Midbrain (tissue), 1 donor: ENCODE measurements around the gene HLA-DPB1.
"Not testable (repeated sequence)": the region's sequence is repeated elsewhere in the genome, so short reads cannot be mapped to it uniquely, and the experiment has no call there.

Experiments used
- DNase-seq: peaks from one replicate; lab custom pipeline; 2025; lab: John Stamatoyannopoulos, UW

The HLA-DPB1 gene

DNA sequence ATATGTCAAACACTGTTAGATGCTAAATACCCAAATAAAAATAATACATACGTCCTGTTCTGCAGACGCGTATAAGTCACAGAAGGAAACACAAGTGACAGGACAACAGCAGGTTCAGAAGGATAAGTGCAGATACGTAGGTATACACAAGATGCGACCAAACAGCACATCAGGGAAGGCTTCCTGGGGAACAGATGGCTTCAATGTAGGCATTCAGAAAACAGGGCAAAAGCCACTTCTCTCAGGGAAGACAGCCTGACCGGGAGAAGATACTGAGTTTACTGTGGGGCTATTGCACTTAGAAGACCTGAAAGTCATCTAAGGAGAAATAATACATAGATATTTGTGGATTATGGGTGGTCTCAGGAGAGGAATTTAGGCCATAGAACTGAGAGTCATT is 4.2 kb upstream of the HLA-DPB1 start:
- DNase-seq: no peak

DNA sequence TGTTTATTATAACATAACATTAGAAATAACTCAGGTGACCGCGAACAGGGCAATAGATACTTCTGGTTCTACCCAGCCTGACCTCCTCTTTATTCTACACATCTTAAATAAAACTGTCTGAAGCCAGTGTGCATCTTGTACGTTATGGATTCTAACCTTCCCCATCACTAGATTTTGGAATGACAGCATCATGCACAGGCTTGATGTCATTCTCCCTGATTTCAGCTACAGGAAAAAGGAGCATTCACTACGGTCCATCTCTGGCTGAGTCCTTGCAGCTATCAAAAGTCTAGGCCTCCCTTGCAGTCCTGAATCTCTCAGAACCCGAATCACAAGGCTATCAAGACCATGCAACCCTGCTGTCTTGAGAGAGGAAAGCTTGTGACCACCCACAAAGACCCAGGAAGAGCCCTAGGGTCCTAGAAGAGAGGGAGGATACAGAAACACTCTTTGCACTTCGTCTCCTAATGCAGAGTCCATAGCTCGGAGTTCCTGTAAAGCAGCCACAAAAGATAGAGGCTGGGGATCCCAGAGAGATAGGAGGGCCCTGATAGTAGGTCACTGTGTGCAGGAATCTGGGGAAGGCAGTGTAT is 3.2 kb upstream of the HLA-DPB1 start:
- no peak for DNase-seq

DNA sequence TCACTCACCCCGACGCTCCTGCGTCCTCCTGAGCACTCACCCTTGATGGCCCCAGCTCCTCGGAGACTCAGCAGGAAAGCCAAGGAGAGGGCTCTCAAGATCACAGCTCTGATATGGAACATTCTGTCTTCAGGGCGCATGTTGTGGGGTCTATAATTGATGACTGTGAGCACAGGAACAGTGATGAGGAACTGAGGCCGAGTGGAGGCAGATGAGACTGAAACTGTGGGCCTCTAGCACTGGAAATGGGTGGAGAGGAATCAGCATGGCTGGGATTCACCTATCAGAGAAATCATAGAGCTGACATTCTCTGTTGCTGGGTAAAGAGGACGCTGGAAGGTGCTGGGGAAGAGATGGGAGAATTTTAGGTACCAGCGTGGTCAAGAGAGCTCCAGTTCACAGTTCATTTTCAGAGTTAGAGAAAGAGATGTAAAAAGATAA is 2.3 kb upstream of the HLA-DPB1 start, which contains the start of gene HLA-DPA1:
TSS of gene HLA-DPA1 (minus strand) at position 219 of the 441 bp plus-strand sequence.
- DNase-seq: peak; percentile 48

DNA sequence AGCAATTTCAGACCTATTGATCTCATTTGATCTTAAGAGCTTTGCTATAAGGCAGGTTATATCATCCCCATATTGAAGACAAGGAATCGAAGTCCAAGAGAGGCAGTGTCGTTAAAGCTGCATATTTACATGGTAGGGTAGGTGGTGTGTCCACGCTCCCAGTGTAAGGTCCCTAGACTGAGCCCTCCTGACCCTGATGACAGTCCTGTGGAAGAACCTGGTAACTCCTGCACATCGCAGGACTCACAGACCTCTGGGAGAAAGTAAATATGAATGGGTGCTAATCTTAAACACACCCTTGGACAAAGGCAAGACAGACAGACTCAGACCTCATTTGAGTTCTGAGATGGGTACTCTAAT is 602 bp upstream of the HLA-DPB1 start:
- DNase-seq: no peak

DNA sequence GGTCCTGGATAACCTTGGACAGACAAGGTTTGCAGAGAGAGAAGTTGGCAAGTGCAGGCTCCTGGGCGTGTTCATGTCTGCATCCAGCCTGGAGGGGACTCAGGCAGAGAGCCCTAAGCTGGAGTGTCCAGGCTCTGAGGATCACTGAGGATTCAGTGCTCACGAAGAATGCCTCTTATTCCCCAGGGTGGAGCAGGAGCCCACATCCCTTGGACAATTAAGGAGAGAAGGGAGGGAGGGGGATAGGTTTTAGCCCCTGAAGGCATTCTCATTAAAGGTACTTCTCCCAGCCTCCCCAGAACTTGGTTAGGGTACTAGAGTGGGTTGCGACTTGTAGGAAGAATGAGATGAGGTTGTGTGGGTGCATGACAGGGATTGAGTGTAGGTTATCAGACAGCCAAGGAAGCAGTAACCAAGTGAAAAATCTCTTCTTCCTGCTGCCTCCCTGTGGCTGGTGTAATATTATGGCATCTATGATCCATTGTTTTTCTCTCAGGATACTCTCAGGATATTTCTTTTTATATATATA is 680 bp downstream of the HLA-DPB1 start:
- DNase-seq: no peak

DNA sequence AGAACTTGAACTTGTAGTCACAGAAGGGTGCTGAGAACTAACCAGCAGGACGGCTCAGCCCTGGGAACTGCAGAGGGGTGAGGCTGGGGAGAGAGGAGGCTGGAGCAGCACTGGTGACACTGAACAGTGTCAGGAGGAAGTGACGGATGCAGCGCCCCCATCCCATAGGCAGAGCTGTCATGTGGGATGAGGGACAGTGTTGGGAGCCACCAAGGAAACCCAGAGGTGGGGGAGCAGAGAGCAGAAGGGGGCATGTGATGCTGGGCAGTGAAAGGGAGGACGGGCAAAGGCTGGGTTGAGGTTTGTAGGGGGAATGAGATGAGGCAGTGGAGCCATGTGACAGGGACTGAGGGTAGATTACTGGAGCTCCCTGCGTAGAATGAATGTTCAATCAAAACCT is 2.1 kb downstream of the HLA-DPB1 start:
- DNase-seq: no peak

DNA sequence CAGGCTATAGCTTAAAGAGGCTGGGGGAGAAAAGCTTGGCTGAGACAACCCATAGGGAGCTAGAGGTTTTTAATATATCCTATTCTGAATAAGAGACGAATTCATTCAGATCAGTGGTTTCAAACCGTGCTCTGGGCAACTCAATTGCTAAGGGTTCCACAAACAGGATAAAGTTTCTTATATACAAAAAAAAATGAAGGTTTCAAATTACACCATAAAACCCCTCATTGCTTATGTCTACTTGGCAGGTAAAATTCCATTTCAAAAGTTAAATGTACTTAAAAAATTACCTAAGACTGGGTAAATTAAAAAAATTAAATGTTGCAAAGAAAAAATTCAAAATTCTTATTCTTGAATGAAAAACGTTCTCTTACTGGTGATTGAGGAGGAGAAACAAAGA is 2.7 kb downstream of the HLA-DPB1 start:
- DNase-seq: no peak

DNA sequence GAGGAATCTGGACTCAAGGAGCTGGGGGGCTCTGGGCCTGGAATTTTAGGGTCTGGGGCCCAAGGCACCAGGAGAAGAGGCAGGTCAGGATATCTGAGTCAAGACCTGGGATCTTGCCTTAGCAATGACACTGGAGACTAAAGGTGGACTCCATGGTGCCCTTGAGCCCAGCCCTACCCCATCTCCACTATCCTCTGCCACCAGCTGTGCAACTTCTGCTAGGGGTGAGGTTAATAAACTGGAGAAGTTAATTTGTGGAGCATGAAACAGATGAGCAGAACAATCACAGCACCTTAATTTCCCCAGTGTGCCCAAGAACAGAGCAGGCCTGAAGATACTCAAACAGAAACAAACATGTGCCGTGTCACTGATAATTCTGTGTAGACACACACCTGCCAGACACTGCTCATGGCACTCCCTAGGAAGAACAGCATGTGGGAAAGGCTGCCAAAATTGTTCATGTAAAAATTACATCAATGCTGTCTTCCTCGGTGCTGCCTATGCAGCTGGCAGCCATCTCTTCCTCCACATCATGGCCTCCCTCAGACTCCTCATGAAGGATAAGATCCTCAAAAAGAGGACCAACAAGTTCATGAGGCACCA is 3.2 kb downstream of the HLA-DPB1 start:
- no peak for DNase-seq

DNA sequence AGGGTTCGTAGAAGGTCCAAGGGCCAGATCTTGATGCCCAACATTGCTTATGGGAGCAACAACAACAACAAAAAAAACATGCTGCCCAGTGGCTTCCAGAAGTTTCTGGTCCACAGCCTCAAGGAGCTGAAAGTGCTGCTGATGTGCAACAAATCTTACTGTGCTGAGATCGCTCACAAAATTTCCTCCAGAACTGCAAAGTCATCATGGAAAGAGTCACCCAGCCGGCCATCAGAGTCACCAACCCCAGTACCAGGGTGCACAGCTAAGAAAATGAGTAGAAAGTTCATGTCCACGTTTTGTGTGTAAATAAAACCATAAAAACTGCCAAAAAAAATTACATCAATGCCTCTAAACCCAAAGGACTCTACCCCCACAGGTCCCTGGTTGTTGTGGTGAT is 3.8 kb downstream of the HLA-DPB1 start:
- no peak for DNase-seq

DNA sequence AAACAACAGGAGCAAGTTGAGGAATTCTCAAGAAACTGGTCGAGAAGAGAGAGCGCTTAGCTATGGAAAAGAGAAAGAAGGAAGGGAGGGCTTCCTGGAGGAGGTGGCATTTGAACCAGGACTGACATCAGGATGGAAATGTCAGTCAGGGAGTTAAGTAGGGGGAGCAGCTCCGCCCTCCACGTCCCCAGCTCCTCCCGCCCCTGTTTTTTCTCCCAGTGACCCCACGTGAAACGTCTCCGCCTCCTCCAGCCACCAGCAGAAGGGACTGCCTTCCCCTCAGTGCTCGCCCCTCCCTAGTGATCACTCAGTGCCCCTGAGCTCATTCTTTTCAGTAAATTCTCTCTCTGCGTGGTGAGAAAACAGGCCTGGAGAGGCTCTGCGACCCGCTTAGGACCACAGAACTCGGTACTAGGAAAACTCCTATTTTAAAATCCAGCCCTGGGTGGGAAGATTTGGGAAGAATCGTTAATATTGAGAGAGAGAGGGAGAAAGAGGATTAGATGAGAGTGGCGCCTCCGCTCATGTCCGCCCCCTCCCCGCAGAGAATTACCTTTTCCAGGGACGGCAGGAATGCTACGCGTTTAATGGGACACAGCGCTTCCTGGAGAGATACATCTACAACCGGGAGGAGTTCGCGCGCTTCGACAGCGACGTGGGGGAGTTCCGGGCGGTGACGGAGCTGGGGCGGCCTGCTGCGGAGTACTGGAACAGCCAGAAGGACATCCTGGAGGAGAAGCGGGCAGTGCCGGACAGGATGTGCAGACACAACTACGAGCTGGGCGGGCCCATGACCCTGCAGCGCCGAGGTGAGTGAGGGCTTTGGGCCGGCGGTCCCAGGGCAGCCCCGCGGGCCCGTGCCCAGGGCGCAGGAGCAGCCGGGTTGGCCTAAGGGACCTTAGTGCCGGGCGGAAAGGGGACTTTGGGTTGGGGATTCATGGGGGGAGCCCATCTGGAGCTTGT is 4.6 kb downstream of the HLA-DPB1 start:
- peak; percentile 38 for DNase-seq

DNA sequence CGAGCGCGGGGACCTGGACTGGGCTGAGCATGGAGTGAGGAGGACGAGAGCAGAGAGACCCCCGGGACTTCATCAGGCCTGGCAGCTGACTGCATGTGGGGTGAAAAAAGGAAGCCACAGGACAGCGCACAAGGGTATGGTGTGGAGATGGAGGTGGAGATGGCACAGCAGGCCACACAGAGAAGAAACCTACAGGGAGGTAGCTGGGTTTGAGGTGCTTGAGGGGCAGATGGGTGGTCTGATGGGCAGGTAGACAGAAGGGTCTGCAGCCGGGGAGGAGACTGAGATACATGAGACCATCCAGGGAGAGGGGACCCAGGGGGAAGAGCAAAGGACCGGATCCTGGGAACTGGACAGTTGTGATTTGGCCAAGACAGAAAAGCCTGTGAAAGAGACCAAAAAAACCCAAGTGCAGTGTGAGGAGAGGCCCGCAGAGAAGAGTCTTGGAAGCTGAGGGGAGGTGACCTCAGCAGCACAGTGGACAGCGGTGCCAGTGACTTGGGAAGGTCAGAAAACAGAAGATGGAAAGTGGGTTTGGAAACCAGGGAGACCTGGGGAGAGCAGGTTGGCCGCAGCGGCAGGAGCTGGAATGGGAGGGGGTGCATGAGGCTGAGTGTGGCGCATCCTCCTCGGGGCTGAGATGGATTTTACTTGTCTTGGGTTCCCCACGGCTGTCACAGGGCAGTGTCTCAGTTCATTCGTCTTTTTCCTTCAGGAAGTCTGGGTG is 5.5 kb downstream of the HLA-DPB1 start:
- no peak for DNase-seq

DNA sequence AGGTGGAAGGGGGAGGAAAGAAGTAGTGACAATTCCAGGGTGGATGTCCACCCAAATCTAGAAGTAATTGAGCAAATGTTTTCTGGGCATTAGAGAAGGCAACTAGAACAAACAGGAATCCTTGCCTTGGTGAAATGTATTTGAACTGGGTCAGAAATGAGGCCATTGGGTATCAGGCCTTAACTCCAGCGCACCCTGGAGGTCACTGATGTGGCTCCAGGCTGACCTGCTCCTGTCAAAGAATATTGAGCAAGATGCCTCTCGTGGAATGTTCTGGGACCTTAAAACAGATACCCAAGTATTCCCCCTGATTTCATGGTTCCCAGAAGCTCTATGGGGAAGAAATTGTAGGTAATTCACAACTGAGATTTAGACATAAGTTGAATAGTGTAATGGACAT is 6.9 kb downstream of the HLA-DPB1 start:
- peak; percentile 82 for DNase-seq

DNA sequence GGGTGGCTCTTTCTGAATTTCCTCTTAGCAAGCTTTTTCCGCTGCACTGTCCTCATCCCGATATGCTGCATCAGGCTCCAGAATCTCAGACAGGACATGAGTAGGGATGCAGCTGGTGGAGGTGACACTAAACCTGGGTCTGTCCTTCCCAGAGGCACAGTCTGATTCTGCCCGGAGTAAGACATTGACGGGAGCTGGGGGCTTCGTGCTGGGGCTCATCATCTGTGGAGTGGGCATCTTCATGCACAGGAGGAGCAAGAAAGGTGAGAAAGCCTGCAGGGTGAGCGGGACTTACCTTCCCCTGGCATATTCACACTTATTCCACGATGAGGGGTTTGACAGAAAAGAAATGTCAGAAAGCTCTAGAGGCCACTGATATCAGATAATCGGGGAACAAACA is 9.8 kb downstream of the HLA-DPB1 start:
- DNase-seq: no peak

DNA sequence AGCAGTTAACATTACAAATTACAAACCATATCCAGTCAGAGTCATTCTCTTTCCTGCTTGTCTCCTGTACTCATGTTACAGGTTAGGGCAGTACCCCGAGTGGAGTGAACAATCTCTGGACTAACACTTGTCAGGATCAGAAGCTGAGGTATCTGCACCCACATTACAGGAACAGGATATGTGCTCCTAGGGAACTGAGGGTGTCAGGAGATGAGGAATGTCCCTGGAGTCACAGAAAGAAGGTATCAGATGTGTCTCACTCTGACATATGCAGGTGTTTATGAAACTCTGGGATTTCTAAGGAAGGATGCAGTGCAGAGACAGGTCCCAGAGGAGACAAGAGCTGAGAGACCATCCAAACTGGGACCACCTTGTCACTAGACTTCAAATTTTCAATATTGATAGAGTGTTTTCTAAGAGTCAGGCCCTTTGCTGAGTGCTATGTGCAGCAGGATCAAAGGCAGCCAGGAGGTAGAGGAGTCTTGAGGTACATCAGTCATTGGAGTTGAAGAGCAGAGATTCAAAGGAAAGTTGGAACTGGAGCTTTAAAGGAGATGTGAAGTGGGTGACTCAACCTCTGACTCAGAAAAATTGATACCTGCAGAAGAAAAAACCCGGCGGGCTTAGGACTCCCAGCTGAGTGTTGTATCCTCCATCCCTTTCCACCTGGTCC is 12.6 kb downstream of the HLA-DPB1 start:
- DNase-seq: no peak

DNA sequence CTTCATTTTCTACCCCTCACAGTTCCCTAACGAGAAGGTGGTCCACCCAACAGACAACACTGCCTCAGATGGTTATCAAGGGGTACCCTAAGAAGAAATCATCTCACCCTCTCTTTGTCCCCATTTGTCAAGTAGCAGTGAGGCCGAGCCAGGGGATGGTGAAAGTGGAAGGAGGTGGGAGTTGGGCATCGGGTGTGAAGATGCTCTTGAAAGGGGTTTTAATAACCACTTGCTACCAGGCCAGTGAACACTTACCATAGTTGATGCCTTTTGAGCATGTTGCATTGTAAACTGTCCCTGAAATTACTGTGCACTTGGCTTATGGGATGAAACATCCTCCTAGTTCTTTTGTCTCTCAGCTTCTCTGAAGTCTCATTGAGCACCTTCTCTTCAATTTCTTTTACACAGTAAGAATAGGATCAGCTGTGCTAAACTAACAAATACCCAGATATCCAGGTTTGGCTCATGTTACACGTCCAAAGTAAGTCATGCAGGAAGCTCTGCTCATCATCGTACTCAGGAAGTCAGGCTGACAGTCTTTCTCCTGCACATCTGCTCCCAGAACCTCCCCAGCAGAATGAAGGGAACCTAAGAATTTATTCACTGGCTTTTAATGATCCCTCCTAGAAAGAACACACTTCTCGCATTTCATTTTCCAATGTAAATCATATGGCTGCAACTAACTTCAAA is 13.3 kb downstream of the HLA-DPB1 start:
- no peak for DNase-seq

DNA sequence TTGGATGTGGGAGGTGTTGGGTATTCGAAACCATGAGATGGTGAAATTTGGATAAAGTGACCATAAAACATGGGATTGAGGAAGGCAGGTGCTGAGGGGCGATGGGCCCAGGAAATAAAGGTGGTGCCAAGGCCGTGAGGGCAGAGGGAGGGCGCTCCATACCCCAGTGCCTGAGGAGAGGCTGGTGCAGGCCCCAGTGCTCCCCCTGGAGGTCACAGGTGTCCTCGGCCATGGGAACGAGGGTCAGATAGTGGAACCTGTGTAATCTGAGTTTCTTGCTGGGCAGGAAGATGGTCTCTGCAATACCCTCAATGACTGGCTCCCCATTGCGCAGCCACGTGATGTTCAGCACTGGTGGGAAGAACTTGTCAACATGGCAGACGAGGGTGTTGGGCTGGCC is 16.2 kb downstream of the HLA-DPB1 start:
- no peak for DNase-seq

DNA sequence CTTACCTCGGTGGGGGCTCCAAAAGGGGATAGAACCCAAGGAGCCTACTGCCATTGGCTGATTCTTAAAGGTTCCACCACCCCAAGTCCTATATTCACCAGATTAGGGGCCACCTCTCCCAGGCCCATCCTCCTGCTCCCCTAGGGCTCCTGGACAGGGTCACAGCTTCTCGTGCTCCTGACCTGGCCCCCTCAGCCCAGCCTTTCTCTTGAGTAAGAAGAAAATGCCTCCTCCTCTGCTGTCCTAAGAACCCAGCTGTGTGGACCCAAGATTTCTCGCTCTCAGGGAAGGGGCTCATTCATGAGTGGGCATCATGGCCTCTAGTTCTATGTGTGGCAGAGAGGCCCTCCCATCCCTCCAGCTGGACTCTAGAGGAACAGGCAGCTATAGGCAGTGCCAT is 16.6 kb downstream of the HLA-DPB1 start:
- no peak for DNase-seq

DNA sequence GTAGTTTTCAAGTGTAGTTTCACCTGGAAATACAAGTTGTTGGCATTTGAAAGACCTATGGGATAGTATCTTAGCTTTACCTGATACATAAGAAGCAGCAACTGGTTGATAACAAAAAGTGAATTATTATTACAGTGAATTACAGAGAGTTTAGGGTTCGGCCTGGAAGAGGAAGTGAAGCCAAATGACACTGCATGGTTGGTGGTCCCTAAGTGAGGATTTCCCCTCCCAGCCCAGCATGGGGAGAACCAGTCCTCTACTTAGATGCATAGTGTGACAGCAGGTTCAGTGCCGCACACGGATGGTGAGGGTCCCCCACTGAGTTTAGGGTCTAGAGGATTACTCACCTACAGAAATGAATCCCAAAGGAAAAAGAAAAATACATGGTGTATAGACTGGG is 18.1 kb downstream of the HLA-DPB1 start:
- DNase-seq: no peak

DNA sequence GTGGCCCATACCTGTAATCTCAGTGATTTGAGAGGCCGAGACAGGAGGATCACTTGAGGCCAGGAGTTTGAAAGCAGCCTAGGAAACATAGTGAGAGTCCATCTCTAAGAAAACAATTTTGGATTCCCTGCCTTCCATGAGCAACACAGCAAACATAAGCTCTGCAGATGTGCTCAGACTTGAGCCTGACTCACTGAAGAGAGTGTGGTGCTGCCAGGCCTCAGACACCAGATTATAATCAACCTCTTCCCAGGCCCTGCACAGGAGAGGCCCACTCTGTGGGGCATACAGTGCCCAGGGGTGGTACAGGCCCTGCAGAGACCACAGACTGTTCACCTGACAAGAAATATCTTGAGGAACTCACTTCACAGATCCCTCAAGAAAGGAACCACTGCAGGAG is 19.9 kb downstream of the HLA-DPB1 start:
- DNase-seq: no peak

DNA sequence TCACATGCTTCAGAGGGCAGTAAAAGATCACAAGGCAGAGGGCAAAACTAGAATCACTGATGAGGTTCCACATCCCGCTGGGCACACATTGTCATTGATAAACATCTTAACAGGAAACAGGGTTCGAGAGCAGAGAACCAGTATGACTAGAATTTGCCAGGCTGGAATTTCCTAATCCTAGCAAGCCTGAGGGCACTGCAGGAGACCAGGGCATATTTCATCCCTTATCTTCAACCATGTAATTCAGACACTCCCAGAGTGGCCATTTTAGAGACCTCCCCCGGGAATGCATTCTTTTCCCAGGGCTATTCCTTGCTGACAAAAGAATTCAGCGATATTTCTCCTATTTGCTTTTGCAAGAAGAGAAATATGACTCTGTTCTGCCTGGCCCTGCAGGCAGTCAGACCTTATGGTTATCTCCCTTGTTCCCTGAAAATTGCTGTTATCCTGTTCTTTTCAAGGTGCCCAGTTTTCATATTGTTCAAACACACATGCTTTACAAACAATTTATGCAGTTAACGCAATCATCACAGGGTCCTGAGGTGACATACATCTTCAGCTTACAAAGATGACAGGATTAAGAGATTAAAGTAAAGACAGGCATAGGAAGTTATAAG is 25.4 kb downstream of the HLA-DPB1 start:
- DNase-seq: not testable (repeated sequence)
